MCF 10A (cell line): ENCODE results near the gene PATL2. TPM values are rescaled to one million over a fixed set of nuclear protein-coding genes. Genes with fewer than 3 reads are reported as not detected.
"Not testable (repeated sequence)": the region's sequence is repeated elsewhere in the genome, so short reads cannot be mapped to it uniquely, and the experiment has no call there.

ENCODE experiments used
- Bru-seq: library from RNA; stranded (reverse); fragments of 400-500 nt; gene quantifications from one replicate; lab custom pipeline; 2021; lab: Mats Ljungman, UMichigan
- BruChase-seq, 2 experiments: library from RNA; stranded (reverse); fragments of 400-500 nt; gene quantifications; one replicate each; lab custom pipeline; 2021; lab: Mats Ljungman, UMichigan
- BruUV-seq: library from RNA; stranded (reverse); fragments of 400-500 nt; replicated peaks from 2 replicates; lab custom pipeline; 2021; lab: Mats Ljungman, UMichigan
- CTCF ChIA-PET: fragments of 300-600 bp; sonication (Branson Sonifier 250); formaldehyde crosslinking; extraction: SDS; loops from one replicate; lab custom pipeline; 2021; ENCODE audit warnings: antibody characterized with exemption, inconsistent platforms; lab: Yijun Ruan, JAX
- POLR2A ChIA-PET: fragments of 300-600, 350-650 bp; sonication (Branson Sonifier 250); formaldehyde crosslinking; extraction: SDS; loops from one replicate; lab custom pipeline; 2020; ENCODE audit warnings: antibody characterized with exemption, inconsistent platforms; lab: Yijun Ruan, JAX
- DNase-seq: peaks from one replicate; pipeline ENCODE4 v3.0.0-alpha.2; 2018; ENCODE audit not compliant: unreplicated experiment
- H3K27ac Mint-ChIP-seq: one replicate; pipeline ENCODE4 v1.8.0; 2022; ENCODE audit warnings: mild to moderate bottlenecking, low read depth, mixed read lengths; ENCODE audit not compliant: unreplicated experiment
- H3K27me3 Mint-ChIP-seq: one replicate; pipeline ENCODE4 v1.8.0; 2022; ENCODE audit warnings: mixed read lengths; ENCODE audit not compliant: insufficient read depth, unreplicated experiment
- H3K36me3 Mint-ChIP-seq: one replicate; pipeline ENCODE4 v1.8.0; 2022; ENCODE audit warnings: mild to moderate bottlenecking, moderate library complexity, mixed read lengths; ENCODE audit not compliant: insufficient read depth, unreplicated experiment
- H3K4me1 Mint-ChIP-seq: one replicate; pipeline ENCODE4 v1.8.0; 2022; ENCODE audit warnings: mixed read lengths; ENCODE audit not compliant: insufficient read depth, unreplicated experiment
- H3K4me3 Mint-ChIP-seq: one replicate; pipeline ENCODE4 v1.8.0; 2022; ENCODE audit warnings: mild to moderate bottlenecking, moderate library complexity, mixed read lengths; ENCODE audit not compliant: unreplicated experiment
- H3K9me3 Mint-ChIP-seq: one replicate; pipeline ENCODE4 v1.8.0; 2022; ENCODE audit warnings: mixed read lengths; ENCODE audit not compliant: unreplicated experiment
- intact Hi-C: fragments of 100-400 bp; cut with micrococcal nuclease; formaldehyde crosslinking; loops from 2 replicates; pipeline ENCODE4 v1.14.1; 2022
- long read RNA-seq: library from polyadenylated mRNA; stranded (forward); transcript quantifications from one replicate; pipeline ENCODE4 v2.0.0, GENCODE V29; 2022
- total RNA-seq: library from RNA; stranded (reverse); gene quantifications from 2 replicates; pipeline ENCODE4 v1.2.3, GENCODE V29; 2022
- TF ChIP-seq, protein P1 (sequence below): fragments of 200-600 bp; IDR thresholded peaks from one replicate; pipeline ENCODE4 v1.8.0; 2022; ENCODE audit warnings: antibody characterized with exemption, mild to moderate bottlenecking; ENCODE audit not compliant: unreplicated experiment

Gene PATL2
- total RNA-seq (0.16 and 0.71 TPM in 2 replicates), Bru-seq, nascent RNA (percentile 23 among the genes with signal in this experiment), BruChase-seq, experiment 1, labeled RNA remaining after a 6-hour chase (percentile 40 among the genes with signal in this experiment), BruChase-seq, experiment 2, labeled RNA remaining after a 2-hour chase (percentile 34 among the genes with signal in this experiment)
- long read RNA-seq = 0 reads

GRCh38 chr15:44711096-44711742 lies at the start of gene PATL2, which contains the start of gene B2M:
TSS of gene PATL2 (minus strand) at chr15:44711323. CDS start at chr15:44676490, 34,833 bp downstream.
TSS of gene B2M (plus strand) at chr15:44711517. CDS start at chr15:44711547, 30 bp downstream.
- peak; percentile 98 for DNase-seq
- peak within 1 kb of the TSS; percentile 92 for H3K4me3 Mint-ChIP-seq
- BruUV-seq = no TSS peak
- H3K4me1 Mint-ChIP-seq = peaks cover 23% of the 10 kb centered on the region
- ChIA-PET POLR2A (interaction anchor here (0.6 to 7.2 kb wide), 26 partner anchors 11 to 920 kb away, joined by 3 to 340 read pairs (median 4); partner anchors contain the start of genes CTDSPL2, EIF3J, SPG11 and TRIM69), CTCF (interaction anchor here (0.6 to 2.7 kb wide), 11 partner anchors 9 to 111 kb away, joined by 3 to 25 read pairs (median 4); partner anchors contain the start of genes SPG11 and TRIM69)
- peak within 1 kb of the TSS; percentile 96 for H3K27ac Mint-ChIP-seq
- intact Hi-C loops = loop anchor here (1.0 kb wide), 1 partner anchor 48 kb away; the partner anchor contains the start of gene SPG11
- H3K36me3 Mint-ChIP-seq = peaks cover 35% of the 10 kb centered on the region
- TF ChIP-seq, protein P1, sequence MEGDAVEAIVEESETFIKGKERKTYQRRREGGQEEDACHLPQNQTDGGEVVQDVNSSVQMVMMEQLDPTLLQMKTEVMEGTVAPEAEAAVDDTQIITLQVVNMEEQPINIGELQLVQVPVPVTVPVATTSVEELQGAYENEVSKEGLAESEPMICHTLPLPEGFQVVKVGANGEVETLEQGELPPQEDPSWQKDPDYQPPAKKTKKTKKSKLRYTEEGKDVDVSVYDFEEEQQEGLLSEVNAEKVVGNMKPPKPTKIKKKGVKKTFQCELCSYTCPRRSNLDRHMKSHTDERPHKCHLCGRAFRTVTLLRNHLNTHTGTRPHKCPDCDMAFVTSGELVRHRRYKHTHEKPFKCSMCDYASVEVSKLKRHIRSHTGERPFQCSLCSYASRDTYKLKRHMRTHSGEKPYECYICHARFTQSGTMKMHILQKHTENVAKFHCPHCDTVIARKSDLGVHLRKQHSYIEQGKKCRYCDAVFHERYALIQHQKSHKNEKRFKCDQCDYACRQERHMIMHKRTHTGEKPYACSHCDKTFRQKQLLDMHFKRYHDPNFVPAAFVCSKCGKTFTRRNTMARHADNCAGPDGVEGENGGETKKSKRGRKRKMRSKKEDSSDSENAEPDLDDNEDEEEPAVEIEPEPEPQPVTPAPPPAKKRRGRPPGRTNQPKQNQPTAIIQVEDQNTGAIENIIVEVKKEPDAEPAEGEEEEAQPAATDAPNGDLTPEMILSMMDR = no peak
- H3K9me3 Mint-ChIP-seq = no peaks in the 10 kb centered on the region
- H3K27me3 Mint-ChIP-seq = no peaks in the 10 kb centered on the region

- peaks cover 8% of the 10 kb centered on the region for H3K9me3 Mint-ChIP-seq
- no peak overlapping the region for H3K27ac Mint-ChIP-seq
- CTCF ChIA-PET = interaction anchor here (1.0 to 3.9 kb wide), 2 partner anchors 15 to 18 kb away, joined by 3 to 13 read pairs; no protein-coding TSS in a partner anchor
- intact Hi-C loops = no loop called here
- no peak for DNase-seq
- peaks cover 20% of the 10 kb centered on the region for H3K27me3 Mint-ChIP-seq
- H3K36me3 Mint-ChIP-seq = no peaks in the 10 kb centered on the region
- no peak overlapping the region for H3K4me3 Mint-ChIP-seq
- no peaks in the 10 kb centered on the region for H3K4me1 Mint-ChIP-seq
- POLR2A ChIA-PET = interaction anchor here (0.7 to 0.8 kb wide), 2 partner anchors 23 to 51 kb away, joined by 3 to 4 read pairs; no protein-coding TSS in a partner anchor
- TF ChIP-seq, protein P1 = no peak
- BruUV-seq = no TSS peak
These were observed 42.2 kb upstream of the PATL2 start for GRCh38 chr15:44753345-44753744.

DNA sequence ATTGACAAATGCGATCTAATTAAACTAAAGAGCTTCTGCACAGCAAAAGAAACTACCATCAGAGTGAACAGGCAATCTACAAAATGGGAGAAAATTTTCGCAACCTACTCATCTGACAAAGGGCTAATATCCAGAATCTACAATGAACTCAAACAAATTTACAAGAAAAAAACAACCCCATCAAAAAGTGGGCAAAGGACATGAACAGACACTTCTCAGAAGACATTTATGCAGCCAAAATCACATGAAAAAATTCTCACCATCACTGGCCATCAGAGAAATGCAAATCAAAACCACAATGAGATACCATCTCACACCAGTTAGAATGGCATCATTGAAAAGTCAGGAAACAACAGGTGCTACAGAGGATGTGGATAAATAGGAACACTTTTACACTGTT lies 32.3 kb upstream of the PATL2 start:
- H3K36me3 Mint-ChIP-seq, H3K27ac Mint-ChIP-seq, BruUV-seq, CTCF ChIA-PET, H3K4me1 Mint-ChIP-seq, DNase-seq, H3K9me3 Mint-ChIP-seq, H3K4me3 Mint-ChIP-seq, POLR2A ChIA-PET, H3K27me3 Mint-ChIP-seq, intact Hi-C loops: not testable (repeated sequence)

GRCh38 chr15:44739222-44739847 lies 28.2 kb upstream of the PATL2 start:
- H3K4me1 Mint-ChIP-seq = not testable (repeated sequence)

More at GRCh38 chr15:44739222-44739847, 28.2 kb upstream of the PATL2 start:
- not testable (repeated sequence) for BruUV-seq, H3K4me3 Mint-ChIP-seq, H3K27ac Mint-ChIP-seq, H3K36me3 Mint-ChIP-seq, H3K27me3 Mint-ChIP-seq, H3K9me3 Mint-ChIP-seq, DNase-seq
- CTCF ChIA-PET = interaction anchor here (0.8 to 5.6 kb wide), 25 partner anchors 8 to 179 kb away, joined by 3 to 83 read pairs (median 4); partner anchors contain the start of gene SPG11
- POLR2A ChIA-PET = interaction anchor here (0.6 to 5.0 kb wide), 4 partner anchors 12 to 76 kb away, joined by 4 to 63 read pairs (median 57); partner anchors contain the start of genes B2M, PATL2 and SPG11
- intact Hi-C loops = loop anchor here (5.0 kb wide), 1 partner anchor 147 kb away; no protein-coding TSS in a partner anchor
